Amniotic stem cell (primary cell): ENCODE data around the gene ZFX.
A peak's percentile ranks its signal among the peaks of the same experiment; 100 is the strongest.

Experiments
- DNase-seq: peaks from one replicate; lab custom pipeline; 2025; lab: John Stamatoyannopoulos, UW

The ZFX gene

GRCh38 chrX:24241822-24242648 lies 92.5 kb downstream of the ZFX start:
- DNase-seq: peak; percentile 0

GRCh38 chrX:24242649-24243175 lies 93.2 kb downstream of the ZFX start:
- peak; percentile 0 for DNase-seq

- DNase-seq: no peak
These were observed 93.7 kb downstream of the ZFX start for GRCh38 chrX:24243188-24243587.

- peak; percentile 19 for DNase-seq
These were observed 94.2 kb downstream of the ZFX start for GRCh38 chrX:24243692-24244091.

- DNase-seq: peak; percentile 15
These were observed 95.7 kb downstream of the ZFX start for GRCh38 chrX:24245202-24245601.

GRCh38 chrX:24248042-24248441 lies 98.5 kb downstream of the ZFX start:
- no peak for DNase-seq

- DNase-seq: no peak
These were observed 103.5 kb downstream of the ZFX start for GRCh38 chrX:24253030-24253429.

- DNase-seq: no peak
These were observed 103.9 kb downstream of the ZFX start for GRCh38 chrX:24253469-24253868.

GRCh38 chrX:24257011-24257410 lies 107.5 kb downstream of the ZFX start:
- no peak for DNase-seq

GRCh38 chrX:24259544-24260240 lies 110.2 kb downstream of the ZFX start:
- peak; percentile 50 for DNase-seq

- no peak for DNase-seq
These were observed 111.5 kb downstream of the ZFX start for GRCh38 chrX:24260842-24261550.

- no peak for DNase-seq
These were observed 112.8 kb downstream of the ZFX start for GRCh38 chrX:24262309-24262708.

- DNase-seq: no peak
These were observed 114.9 kb downstream of the ZFX start for GRCh38 chrX:24264383-24264782.
